Small intestine (tissue), 7 donors: ENCODE measurements around the gene SEMA6A. TPM values are rescaled to one million over a fixed set of nuclear protein-coding genes. Genes with fewer than 3 reads are reported as not detected.
"Not testable (repeated sequence)": the region's sequence is repeated elsewhere in the genome, so short reads cannot be mapped to it uniquely, and the experiment has no call there.

Source experiments
- DNase-seq, 2 donors: peaks; one replicate each; pipeline versions ENCODE4 v3.0.0 to v3.0.0-alpha.2; 2013
- FAIRE-seq: peaks from 2 replicates; lab custom pipeline; 2012; peaks lifted over from hg19 to GRCh38; lab: Jason Lieb, UNC
- H3K27ac ChIP-seq, 3 donors: one replicate each; pipeline ENCODE4 v1.5.1; 2013; ENCODE audit warnings: low read length in 2 of 3, mild to moderate bottlenecking in 2 of 3, control low read depth in 1 of 3, inconsistent platforms in 1 of 3, low read depth in 1 of 3, moderate library complexity in 1 of 3
- H3K27me3 ChIP-seq, 3 donors: one replicate each; pipeline ENCODE4 v1.6.1; 2013; ENCODE audit warnings: low read length in 3 of 3, inconsistent platforms in 1 of 3; ENCODE audit not compliant: control insufficient read depth in 3 of 3, insufficient read depth in 3 of 3
- H3K36me3 ChIP-seq, 3 donors: one replicate each; pipeline ENCODE4 v1.6.1; 2013; ENCODE audit warnings: low read length in 3 of 3, inconsistent platforms in 1 of 3, low read depth in 1 of 3, mild to moderate bottlenecking in 1 of 3, moderate library complexity in 1 of 3; ENCODE audit not compliant: control insufficient read depth in 3 of 3, insufficient read depth in 2 of 3
- H3K4me1 ChIP-seq, 3 donors: one replicate each; pipeline ENCODE4 v1.6.1; 2013; ENCODE audit warnings: low read length in 2 of 3, inconsistent platforms in 1 of 3, low read depth in 1 of 3, mild to moderate bottlenecking in 1 of 3, moderate library complexity in 1 of 3; ENCODE audit not compliant: control insufficient read depth in 3 of 3, insufficient read depth in 2 of 3
- H3K4me3 ChIP-seq, 3 donors: one replicate each; pipeline ENCODE4 v1.5.1; 2013; ENCODE audit warnings: low read length in 3 of 3, control low read depth in 1 of 3, inconsistent platforms in 1 of 3, low read depth in 1 of 3, mild to moderate bottlenecking in 1 of 3, moderate library complexity in 1 of 3
- H3K9me3 ChIP-seq, 2 donors: one replicate each; pipeline ENCODE4 v1.6.1; 2013; ENCODE audit warnings: low read depth in 1 of 2, low read length in 1 of 2; ENCODE audit not compliant: control insufficient read depth in 2 of 2, insufficient read depth in 1 of 2
- WGBS, 3 donors: extraction: QIAGEN DNeasy Blood & Tissue Kit; methylation state at CpG; one replicate each; pipeline ENCODE4 v1.1.7; 2013; 5-methylcytosine and 5-hydroxymethylcytosine counted together
- polyA plus RNA-seq, 4 donors: library from polyadenylated mRNA; stranded (reverse) in 3 of 4; unstranded in 1 of 4; fragments of 200-250 nt in 3 of 4; fragments of 120-200 nt in 1 of 4; gene quantifications; one replicate each; pipeline versions ENCODE4 v1.2.1 to v1.2.3, GENCODE V29; 2013
- donor health status: healthy with polysubstance abuse.
- donor health status: control.
- donor health status: control.
- donor health status: Bipolar disorder and iron deficiency.
- donor health status: healthy.

The SEMA6A gene
- polyA plus RNA-seq, 4 donors: 12.9 to 68.5 (median 13.4) TPM

- FAIRE-seq: no peak
- peak overlapping the region in 1 of 3 donors; percentile 1 for H3K27ac ChIP-seq
- WGBS, 3 donors: 36 to 65% (median 48%) methylated on average over 2 of the region's 2 CpGs
These were observed 19.9 kb downstream of the SEMA6A start for GRCh38 chr5:116554764-116555163.

GRCh38 chr5:116553366-116553765, 21.3 kb downstream of the SEMA6A start:
- H3K4me3 ChIP-seq: no peak overlapping the region
- DNase-seq: no peak
- no peak for FAIRE-seq
- 83 to 86% (median 85%) methylated on average over 4 of the region's 4 CpGs for WGBS, 3 donors
- no peak overlapping the region for H3K27ac ChIP-seq
- H3K36me3 ChIP-seq: peaks cover 0 to 3% (median 0%) of the 10 kb centered on the region in 3 donors
- H3K27me3 ChIP-seq: no peaks in the 10 kb centered on the region
- no peaks in the 10 kb centered on the region for H3K9me3 ChIP-seq
- H3K4me1 ChIP-seq: peaks cover 0 to 45% (median 7%) of the 10 kb centered on the region in 3 donors

More at GRCh38 chr5:116554764-116555163, 19.9 kb downstream of the SEMA6A start:
- H3K36me3 ChIP-seq: peaks cover 0 to 8% (median 0%) of the 10 kb centered on the region in 3 donors
- no peaks in the 10 kb centered on the region for H3K9me3 ChIP-seq
- peaks cover 0 to 36% (median 7%) of the 10 kb centered on the region in 3 donors for H3K4me1 ChIP-seq
- DNase-seq: no peak
- H3K4me3 ChIP-seq: no peak overlapping the region
- no peaks in the 10 kb centered on the region for H3K27me3 ChIP-seq

GRCh38 chr5:116550082-116550481, 24.5 kb downstream of the SEMA6A start:
- no peak overlapping the region for H3K4me3 ChIP-seq
- FAIRE-seq: no peak
- DNase-seq: no peak
- H3K36me3 ChIP-seq: peaks cover 0 to 3% (median 0%) of the 10 kb centered on the region in 3 donors
- H3K27ac ChIP-seq: no peak overlapping the region
- H3K9me3 ChIP-seq: peaks cover 0 to 10% of the 10 kb centered on the region in 2 donors
- H3K4me1 ChIP-seq: peaks cover 0 to 58% (median 4%) of the 10 kb centered on the region in 3 donors
- no peaks in the 10 kb centered on the region for H3K27me3 ChIP-seq

- peaks cover 0 to 13% of the 10 kb centered on the region in 2 donors for H3K9me3 ChIP-seq
- 18 to 69% (median 44%) methylated on average over 1 of the region's 1 CpG for WGBS, 3 donors
- DNase-seq: no peak
- no peak for FAIRE-seq
- no peak overlapping the region for H3K4me3 ChIP-seq
- peak overlapping the region; percentile 54 to 78 (median 69) for H3K27ac ChIP-seq
- H3K4me1 ChIP-seq: peaks cover 4 to 69% (median 6%) of the 10 kb centered on the region in 3 donors
- H3K36me3 ChIP-seq: peaks cover 0 to 3% (median 0%) of the 10 kb centered on the region in 3 donors
- no peaks in the 10 kb centered on the region for H3K27me3 ChIP-seq
These were observed 27.9 kb downstream of the SEMA6A start for GRCh38 chr5:116546743-116547124.

- H3K4me1 ChIP-seq: peaks cover 3 to 66% (median 6%) of the 10 kb centered on the region in 3 donors
- peak overlapping the region; percentile 67 to 78 (median 69) for H3K27ac ChIP-seq
These were observed 28.4 kb downstream of the SEMA6A start for GRCh38 chr5:116546033-116546742.

GRCh38 chr5:116545465-116545864, 29.2 kb downstream of the SEMA6A start:
- FAIRE-seq, H3K36me3 ChIP-seq, H3K27me3 ChIP-seq, H3K4me3 ChIP-seq, DNase-seq: not testable (repeated sequence)
- WGBS, 3 donors: 93 to 95% (median 95%) methylated on average over 6 of the region's 6 CpGs
- H3K4me1 ChIP-seq: peaks cover 3 to 66% (median 6%) of the 10 kb centered on the region in 3 donors
- H3K9me3 ChIP-seq: peaks cover 0 to 13% of the 10 kb centered on the region in 2 donors
- peak overlapping the region; percentile 55 to 78 (median 67) for H3K27ac ChIP-seq

More at GRCh38 chr5:116546033-116546742, 28.4 kb downstream of the SEMA6A start:
- peak; percentile 95 to 96 for DNase-seq
- peaks cover 0 to 3% (median 0%) of the 10 kb centered on the region in 3 donors for H3K36me3 ChIP-seq
- WGBS, 3 donors: 13 to 72% (median 38%) methylated on average over 1 of the region's 1 CpG
- peaks cover 0 to 13% of the 10 kb centered on the region in 2 donors for H3K9me3 ChIP-seq
- H3K27me3 ChIP-seq: no peaks in the 10 kb centered on the region
- FAIRE-seq: no peak
- H3K4me3 ChIP-seq: no peak overlapping the region

GRCh38 chr5:116544531-116545241, 29.9 kb downstream of the SEMA6A start:
- DNase-seq: peak; percentile 93 to 95
- FAIRE-seq: peak; percentile 67
- Histone ChIP-seq H3K27ac (peak overlapping the region; percentile 53 to 84 (median 78)), H3K9me3 (peaks cover 0 to 13% of the 10 kb centered on the region in 2 donors), H3K4me1 (peaks cover 3 to 66% (median 6%) of the 10 kb centered on the region in 3 donors), H3K36me3 (peaks cover 0 to 3% (median 0%) of the 10 kb centered on the region in 3 donors), H3K4me3 (no peak overlapping the region), H3K27me3 (no peaks in the 10 kb centered on the region)
- 17 to 69% (median 58%) methylated on average over 3 of the region's 3 CpGs for WGBS, 3 donors

- Histone ChIP-seq H3K27me3 (no peaks in the 10 kb centered on the region), H3K4me1 (peaks cover 3 to 59% (median 6%) of the 10 kb centered on the region in 3 donors), H3K36me3 (peaks cover 0 to 3% (median 0%) of the 10 kb centered on the region in 3 donors), H3K9me3 (peaks cover 0 to 13% of the 10 kb centered on the region in 2 donors), H3K27ac (peak overlapping the region in 2 of 3 donors; percentile 67 to 78), H3K4me3 (no peak overlapping the region)
- DNase-seq (no peak), FAIRE-seq (no peak)
- WGBS, 3 donors: 10 to 37% (median 22%) methylated on average over 3 of the region's 3 CpGs
These were observed 31.1 kb downstream of the SEMA6A start for GRCh38 chr5:116543501-116543900.
